HG02759 (cell line): ENCODE data around the gene EME1.
"Not testable (repeated sequence)": the region's sequence is repeated elsewhere in the genome, so short reads cannot be mapped to it uniquely, and the experiment has no call there.

Experiments
- ATAC-seq: cut with Tn5 transposase; IDR thresholded peaks from one replicate; pipeline ENCODE4 v1.9.1; 2021; ENCODE audit warnings: mild to moderate bottlenecking, moderate library complexity; ENCODE audit not compliant: unreplicated experiment

EME1 gene, protein sequence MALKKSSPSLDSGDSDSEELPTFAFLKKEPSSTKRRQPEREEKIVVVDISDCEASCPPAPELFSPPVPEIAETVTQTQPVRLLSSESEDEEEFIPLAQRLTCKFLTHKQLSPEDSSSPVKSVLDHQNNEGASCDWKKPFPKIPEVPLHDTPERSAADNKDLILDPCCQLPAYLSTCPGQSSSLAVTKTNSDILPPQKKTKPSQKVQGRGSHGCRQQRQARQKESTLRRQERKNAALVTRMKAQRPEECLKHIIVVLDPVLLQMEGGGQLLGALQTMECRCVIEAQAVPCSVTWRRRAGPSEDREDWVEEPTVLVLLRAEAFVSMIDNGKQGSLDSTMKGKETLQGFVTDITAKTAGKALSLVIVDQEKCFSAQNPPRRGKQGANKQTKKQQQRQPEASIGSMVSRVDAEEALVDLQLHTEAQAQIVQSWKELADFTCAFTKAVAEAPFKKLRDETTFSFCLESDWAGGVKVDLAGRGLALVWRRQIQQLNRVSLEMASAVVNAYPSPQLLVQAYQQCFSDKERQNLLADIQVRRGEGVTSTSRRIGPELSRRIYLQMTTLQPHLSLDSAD

DNA sequence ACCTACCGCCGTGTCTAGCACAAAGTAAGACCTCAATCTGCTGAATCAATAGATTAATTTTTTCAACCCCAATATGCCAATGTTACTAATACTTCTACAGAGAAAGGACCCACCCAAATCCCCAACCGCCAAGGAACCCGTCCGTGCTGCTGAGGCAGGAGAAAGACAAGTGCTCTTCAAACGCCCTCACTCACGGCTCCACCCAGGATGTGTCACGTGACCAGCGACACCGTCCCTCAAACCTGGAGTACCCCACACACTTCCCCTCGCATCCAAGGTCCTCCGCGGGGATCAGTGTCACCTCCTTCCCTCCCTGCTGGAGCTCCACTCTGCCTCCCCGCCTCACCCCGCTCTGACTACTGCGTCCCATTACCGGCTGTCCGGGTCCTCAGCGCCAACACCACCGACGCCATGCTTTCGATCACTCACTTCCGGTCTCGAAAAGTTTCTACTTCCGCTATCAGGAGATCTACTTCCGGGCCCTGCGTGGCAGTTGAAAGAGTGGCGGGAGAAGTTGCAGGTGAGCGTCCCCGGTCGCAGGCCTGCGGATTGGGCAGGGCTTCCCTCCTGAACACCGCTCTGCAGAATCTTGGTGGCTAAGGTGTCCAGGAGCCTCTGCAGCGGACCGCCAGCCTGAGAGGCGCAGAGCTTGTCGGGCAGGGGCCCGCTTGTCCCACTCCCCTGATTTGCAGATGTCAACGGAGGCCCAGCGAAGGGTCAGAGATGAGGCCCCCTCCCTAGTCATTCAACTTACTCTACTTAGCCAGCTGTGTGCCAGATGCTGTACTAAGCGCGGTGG, at the start of gene EME1, which contains the start of gene MRPL27:
EME1 (plus strand) TSS at position 472 of the 799 bp plus-strand sequence. CDS start 1,980 bp downstream, outside the sequence.
MRPL27 (minus strand) TSS at position 427 of the 799 bp plus-strand sequence; CDS start at position 413, 14 bp downstream.
- peak; percentile 93 for ATAC-seq

DNA sequence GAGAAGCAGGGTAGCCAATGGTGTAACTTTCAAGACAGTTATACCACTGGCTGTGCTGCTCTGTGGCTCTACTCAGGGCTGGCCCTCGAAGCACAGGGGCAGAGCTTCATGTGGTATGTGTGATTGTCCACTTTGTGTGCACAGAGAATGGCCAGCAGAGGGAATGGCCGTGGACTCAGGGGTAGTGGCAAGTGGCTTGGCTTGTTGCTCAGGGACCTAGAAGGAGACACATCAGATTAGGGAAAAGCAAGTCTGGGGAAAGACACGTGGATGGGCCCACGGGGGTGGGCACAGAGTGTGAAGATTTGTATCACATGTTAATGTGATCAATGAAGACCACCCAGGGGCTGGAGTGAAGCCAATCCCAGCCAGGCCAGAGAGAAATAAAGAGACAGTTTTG, 47.1 kb upstream of the EME1 start:
- ATAC-seq: no peak

DNA sequence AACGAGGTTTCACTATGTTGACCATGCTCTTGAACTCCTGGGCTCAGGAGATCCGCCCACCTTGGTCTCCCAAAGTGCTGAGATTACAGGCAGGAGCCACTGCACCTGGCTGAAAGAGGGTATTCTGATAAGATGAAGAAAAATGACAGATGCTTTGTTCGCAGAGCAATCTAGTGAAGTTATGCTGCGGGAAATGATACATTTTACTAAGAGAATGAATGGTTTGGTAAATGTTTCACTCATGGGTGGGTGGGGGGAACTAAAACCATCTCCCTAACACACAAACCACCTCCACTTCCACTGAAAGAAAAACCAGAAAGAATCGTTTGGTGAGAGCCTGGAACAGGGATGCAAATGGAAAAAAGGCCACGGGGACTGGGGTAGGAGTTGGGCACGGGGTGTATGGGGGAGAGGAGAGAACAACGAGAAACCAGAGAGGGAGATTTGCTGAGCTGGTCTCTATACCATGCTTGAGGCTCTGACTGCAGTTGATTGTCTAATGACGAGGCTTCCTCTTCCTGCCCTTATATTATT, 46.1 kb upstream of the EME1 start:
- no peak for ATAC-seq

DNA sequence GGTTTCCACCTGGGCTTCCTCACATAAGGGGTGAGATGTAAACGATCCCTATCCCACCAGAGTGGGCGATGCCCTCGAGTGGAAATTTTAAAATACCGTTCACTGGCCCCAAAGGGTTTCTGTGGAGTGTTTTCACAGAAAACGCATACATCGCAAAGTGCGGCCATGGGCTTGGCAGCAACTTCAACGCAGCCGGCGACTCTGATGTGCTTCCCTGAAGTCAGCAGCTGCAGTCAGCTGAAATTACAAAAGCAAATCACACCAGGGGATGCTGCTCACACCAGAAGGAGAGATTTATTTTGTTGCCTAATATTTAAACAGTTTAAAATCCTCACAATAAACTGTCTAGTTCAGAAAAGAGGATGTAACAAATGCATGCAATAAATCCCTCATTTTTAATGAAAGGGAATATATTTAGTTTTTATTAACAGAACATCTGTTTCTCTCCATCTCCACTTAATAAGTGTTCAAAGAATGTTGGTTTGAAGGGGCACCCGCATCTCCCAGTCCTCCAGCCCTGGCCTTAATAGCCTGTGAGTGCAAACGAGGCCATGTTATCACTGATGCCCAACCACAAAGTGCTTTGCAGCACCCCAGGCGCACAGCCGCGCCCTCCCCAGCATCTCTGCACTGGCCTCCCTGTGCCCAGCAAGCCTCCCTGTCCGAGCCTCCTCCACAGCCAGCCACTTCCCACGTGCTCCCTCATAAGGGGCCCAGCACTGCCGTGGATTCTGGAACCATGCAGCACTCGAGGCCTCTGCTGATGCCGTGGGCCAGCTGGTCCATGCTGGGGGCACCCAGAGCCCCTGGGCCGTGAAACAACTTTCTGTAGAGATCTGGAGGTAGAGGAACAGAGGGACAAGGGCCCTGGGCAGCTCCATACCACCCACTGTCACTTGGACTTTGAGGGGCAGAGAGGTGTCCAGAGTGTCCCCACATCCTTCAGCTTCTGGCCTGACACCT, 44.4 kb upstream of the EME1 start:
- ATAC-seq: no peak

GRCh38 chr17:50329716-50330115, 43.3 kb upstream of the EME1 start:
- no peak for ATAC-seq

- no peak for ATAC-seq
These were observed 42.8 kb upstream of the EME1 start for GRCh38 chr17:50330151-50330775.

DNA sequence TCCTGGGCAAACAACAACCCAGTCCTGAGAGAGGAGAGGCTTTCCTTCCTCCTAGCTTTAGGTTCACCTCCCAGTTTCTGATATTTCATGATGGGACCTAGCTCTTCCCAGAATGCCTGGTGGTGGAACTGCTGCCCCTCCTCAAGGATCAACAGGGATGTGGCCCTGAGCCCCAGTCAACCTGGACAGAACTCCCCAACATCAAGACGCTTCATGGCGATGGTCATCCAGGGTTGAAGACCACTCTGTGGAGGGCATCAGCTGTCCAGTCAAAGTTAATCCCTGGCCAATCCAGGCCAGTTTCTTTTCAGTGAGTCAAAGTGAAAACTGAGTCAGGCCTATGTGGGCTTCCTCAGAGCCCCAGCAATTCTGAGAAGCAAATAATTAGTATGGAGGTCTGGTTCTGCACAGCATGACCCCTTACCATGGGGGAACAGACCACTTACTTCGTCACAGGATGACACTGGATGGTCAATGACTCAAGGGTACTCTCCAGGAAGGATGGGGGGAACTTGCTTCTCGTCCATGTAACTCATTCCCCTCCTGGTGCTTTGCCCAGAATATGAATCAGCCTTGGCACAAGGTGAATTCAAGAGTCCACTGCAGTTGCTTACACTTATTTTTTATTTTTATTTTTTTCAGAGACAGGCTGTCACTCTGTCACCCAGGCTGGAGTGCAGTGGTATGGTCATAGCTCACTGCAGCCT, 41.8 kb upstream of the EME1 start:
- ATAC-seq: no peak

- no peak for ATAC-seq
These were observed 40.8 kb upstream of the EME1 start for GRCh38 chr17:50332196-50332595.

DNA sequence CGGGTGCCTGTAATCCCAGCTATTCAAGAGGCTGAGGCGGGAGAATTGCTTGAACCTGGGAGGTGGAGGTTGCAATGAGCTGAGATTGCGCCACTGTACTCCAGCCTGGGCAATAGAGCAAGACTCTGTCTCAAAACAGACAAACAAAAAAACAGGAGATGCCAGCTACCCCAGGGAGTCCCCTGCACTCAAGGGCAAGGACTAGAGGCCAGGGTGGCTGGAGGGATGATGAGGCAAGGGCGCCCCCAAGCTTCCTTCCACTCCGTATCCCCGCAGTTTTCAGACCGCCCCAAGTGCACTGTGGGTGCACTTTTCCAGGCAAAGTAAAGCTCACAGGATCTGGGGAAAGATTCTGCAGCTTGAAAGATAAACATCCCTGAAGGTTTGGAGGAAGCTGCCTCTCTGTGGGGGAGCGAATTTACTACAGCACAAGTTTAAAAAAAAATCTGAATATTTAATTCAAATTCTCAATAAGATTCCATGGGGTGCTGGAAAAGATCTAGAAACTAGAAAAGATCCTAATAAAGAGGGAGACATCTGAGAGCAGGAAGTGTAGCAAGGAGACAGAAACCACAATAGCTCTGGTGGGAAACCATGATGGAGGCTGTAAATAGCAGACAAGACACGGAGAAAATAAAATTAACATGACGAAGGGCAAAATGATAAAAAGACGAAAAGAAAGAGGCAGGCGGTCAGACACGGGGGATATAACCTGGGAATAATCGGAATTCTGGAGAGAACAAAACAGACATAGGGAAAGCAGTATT, 39.6 kb upstream of the EME1 start:
- not testable (repeated sequence) for ATAC-seq

GRCh38 chr17:50337956-50338355, 35.1 kb upstream of the EME1 start:
- no peak for ATAC-seq

DNA sequence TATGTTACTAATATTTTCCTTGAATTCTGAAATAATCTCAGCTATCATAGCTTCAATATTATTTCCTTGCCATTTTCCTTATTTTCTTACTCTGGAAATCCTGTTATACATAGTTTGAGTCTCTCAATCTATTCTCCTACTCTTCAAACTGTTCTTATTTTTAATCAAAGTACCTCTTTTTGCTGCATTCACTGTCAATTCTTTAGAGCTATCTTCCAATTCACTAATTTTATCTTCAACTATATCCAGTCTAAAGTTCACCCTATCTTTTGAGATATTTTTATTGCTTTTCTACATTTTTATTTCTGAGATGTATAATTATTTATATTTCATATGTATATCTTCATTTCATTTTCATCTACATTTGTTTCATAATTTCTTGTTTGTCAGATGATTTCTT, 34.4 kb upstream of the EME1 start:
- ATAC-seq: no peak

DNA sequence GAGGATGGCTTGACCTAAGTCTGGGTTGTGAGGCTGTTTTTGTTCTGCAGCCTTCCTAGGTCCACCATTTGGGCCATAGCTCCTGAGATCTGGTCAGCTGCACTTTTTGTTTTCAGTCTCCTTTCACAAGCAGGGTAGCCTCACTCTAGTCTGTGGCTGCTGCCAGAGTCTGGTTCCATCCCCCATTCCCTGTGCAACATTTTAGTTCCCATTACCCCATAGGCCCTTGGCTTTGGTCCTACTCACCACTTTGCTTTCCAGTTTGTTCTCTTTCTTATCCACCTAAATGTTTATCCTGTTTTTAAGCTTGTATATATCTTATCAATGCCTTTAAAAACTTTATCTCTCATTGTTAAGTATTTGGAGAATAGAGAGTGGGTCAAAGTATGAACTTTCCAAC, 33.6 kb upstream of the EME1 start:
- ATAC-seq: no peak

- ATAC-seq: no peak
These were observed 28.2 kb upstream of the EME1 start for GRCh38 chr17:50344731-50345365.

DNA sequence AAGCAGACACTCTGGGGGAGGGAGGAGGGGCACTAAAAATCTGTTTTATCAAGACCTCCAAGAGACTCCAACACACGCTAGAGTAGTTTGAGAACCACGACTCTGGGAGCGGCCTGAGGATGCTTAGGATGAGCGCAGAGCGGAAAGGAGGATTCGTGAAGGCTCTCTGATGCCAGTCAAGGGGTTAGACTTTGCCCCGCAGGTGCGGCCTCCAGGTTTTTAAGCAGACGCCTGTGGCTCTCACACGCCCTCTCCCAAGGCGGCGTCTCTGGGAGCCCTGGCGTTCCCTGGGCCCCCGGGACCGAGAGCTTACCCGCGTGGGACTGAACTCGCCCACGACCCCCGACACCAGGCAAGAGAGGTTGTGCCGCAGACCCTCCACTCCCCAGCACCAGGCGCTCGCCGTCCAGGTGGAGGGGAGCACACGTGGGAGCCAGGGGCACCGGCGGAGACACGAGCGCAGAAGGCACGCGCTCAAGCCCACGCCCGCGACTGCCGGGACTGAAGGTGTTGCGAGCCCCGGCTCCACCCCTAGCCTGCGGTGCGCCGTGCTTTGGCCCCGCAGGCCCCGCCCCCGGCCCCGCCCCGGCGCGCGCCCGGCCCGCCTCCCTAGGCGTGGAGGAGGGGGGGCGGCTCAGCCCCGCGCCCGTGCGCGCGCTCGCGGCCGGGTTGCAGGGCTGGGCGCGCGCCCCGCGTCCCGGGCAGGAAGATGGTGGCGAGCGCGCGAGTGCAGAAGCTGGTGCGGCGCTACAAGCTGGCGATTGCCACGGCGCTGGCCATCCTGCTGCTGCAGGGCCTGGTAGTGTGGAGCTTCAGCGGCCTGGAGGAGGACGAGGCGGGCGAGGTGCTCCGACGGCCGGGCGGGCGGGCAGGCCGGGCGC, 27.4 kb upstream of the EME1 start, which contains the start of gene XYLT2:
XYLT2 (plus strand) TSS at position 695 of the 881 bp plus-strand sequence; CDS start at position 710, 15 bp downstream.
- ATAC-seq: peak; percentile 82

- ATAC-seq: peak; percentile 69
These were observed 26.5 kb upstream of the EME1 start for GRCh38 chr17:50346313-50347116.
